GM21526 (cell line): Measurements from ENCODE around the gene IPO5.

Experiments
- ATAC-seq: cut with Tn5 transposase; IDR thresholded peaks from one replicate; pipeline ENCODE4 v1.9.1; 2021; ENCODE audit warnings: moderate library complexity; ENCODE audit not compliant: unreplicated experiment, low FRiP score

Gene IPO5

GRCh38 chr13:98054301-98054700, 100.8 kb downstream of the IPO5 start:
- no peak for ATAC-seq

GRCh38 chr13:98055623-98056022, 102.1 kb downstream of the IPO5 start:
- no peak for ATAC-seq

GRCh38 chr13:98056839-98057410, 103.5 kb downstream of the IPO5 start:
- ATAC-seq = no peak

GRCh38 chr13:98059276-98059675, 105.8 kb downstream of the IPO5 start:
- ATAC-seq = no peak

- no peak for ATAC-seq
These were observed 106.8 kb downstream of the IPO5 start for GRCh38 chr13:98060282-98060681.

GRCh38 chr13:98065468-98065867, 112.0 kb downstream of the IPO5 start:
- no peak for ATAC-seq

- ATAC-seq = no peak
These were observed 113.2 kb downstream of the IPO5 start for GRCh38 chr13:98066636-98067035.

GRCh38 chr13:98068521-98068920, 115.0 kb downstream of the IPO5 start:
- ATAC-seq = no peak

GRCh38 chr13:98069985-98070384, 116.5 kb downstream of the IPO5 start:
- ATAC-seq = no peak

GRCh38 chr13:98071316-98071715, 117.8 kb downstream of the IPO5 start:
- ATAC-seq = no peak

GRCh38 chr13:98072476-98072875, 119.0 kb downstream of the IPO5 start:
- no peak for ATAC-seq
